HUDEP-2 (cell line): ENCODE results near the gene MAGEF1.
A peak's percentile ranks its signal among the peaks of the same experiment; 100 is the strongest.

Source experiments
- DNase-seq, 76 experiments: peaks; one replicate each; lab custom pipeline; 2025; ENCODE audit not compliant: unreplicated experiment in 76 of 76; lab: John Stamatoyannopoulos, UW

The MAGEF1 gene

DNA sequence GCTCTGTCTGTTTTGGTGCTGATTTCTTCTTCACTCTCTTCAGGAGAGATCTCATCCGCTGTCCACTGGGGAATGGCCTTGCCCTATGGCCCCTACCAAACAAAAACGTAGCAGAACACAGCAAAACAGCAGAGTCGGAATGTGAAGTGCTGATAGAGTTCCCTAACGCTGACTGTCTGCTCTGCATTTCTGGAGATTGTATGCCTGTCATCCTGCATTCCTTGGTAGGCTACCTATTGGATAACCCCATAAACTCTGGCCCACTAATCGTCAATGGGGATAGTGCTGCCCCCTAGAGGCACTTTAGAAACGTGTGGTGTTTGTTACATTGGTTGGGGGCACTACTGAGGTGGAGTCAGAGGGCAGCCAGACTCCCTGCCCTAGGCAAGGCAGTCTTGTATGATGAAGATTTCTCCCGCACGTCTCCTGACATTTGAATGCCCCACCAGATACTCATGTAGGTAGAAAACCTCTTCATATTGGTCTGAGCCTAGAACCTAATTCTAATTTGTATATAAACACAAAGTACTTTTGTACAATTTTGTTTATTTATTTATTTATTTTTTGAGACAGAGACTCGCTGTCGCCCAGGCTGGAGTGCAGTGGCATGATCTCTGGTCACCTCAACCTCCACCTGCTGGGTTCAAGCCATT is 15.6 kb upstream of the MAGEF1 start:
- peak in 21 of 76 experiments; percentile 1 to 38 (median 13) for DNase-seq

DNA sequence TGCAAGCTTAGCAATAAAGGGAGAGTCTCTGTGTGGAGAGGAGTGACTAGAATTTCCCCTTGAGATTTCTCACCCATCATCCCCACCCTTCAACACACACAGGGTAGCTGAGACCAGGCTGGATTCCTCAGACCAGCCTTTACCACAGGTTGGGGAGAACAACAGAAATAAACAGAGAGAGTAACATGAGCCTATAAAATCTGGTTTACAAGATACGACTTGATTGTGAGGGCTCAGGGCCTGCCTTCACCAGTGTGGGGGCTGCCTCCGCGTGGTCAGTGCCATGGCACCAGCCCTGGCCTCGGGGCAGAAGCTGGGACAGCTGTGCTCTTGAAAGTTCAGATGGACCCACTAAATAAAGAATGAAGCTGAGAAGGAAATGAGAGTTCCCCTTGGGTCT is 14.6 kb upstream of the MAGEF1 start:
- no peak for DNase-seq

DNA sequence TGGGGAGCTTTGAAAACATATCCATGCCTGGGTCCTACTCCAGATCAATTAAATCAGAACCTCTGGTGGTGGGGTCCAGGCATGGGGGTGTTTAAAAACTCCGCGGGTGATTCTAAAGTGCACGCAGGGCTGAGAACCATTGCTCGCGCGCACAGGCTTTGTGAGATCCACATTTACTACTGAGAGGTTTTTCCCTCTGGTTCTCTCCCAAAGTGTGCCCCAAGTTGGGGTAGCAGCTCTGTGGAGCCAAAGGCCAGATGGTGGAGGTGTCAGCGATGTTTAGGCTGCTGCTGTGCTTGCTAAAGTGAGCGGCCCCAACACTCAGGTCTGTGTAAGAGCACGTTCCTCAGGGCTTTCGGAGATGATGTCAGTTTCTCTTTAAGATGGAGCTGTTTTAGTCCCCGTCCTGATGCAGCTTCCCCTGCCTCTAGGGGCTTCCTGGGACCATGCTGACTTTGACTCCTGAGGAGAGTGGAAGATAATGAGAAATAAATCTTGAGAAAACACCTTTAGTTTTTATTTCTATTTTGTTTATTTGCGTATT is 13.4 kb upstream of the MAGEF1 start:
- DNase-seq, result no peak

- no peak for DNase-seq
Measured at GRCh38 chr3:184724699-184725098, 12.8 kb upstream of the MAGEF1 start.

DNA sequence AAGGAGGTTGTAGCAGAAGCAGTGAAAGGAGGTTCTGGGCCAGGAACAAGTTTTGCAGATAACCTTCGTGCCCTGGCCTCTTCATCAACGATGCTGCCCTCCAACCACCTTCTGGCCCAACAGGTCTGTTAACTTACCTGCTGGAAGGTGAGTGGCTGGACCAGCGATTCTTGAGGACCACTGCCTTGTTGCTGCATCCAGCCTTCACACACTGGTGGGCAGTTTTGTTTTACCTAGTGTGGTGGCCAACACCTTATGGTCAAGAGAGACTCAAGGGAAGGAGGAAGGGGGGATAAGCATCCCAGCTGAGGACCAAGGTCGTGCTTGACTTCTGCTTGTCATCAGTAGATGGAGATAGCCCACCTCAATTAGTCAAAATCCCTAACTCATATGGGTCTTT is 7.8 kb upstream of the MAGEF1 start:
- no peak for DNase-seq

DNA sequence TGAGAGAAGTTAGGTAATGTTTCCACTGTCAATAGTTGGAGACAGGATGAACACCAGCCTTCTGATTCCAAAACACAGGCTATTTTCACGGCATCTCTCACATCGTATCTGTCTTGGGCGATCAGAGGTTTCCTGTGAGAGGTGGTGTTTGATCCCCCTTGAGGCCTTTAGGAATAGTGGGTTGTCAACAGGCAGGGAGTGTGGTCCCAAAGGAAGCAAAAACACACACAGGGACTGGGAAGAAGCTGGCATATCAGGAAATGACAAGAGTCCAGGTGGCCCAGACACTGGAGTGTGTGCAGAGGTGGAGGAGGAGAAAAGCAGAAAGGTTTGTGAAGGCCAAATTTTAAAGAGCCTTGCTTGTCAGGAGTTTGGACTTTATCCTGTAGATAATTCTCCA is 6.6 kb upstream of the MAGEF1 start:
- DNase-seq, result no peak

DNA sequence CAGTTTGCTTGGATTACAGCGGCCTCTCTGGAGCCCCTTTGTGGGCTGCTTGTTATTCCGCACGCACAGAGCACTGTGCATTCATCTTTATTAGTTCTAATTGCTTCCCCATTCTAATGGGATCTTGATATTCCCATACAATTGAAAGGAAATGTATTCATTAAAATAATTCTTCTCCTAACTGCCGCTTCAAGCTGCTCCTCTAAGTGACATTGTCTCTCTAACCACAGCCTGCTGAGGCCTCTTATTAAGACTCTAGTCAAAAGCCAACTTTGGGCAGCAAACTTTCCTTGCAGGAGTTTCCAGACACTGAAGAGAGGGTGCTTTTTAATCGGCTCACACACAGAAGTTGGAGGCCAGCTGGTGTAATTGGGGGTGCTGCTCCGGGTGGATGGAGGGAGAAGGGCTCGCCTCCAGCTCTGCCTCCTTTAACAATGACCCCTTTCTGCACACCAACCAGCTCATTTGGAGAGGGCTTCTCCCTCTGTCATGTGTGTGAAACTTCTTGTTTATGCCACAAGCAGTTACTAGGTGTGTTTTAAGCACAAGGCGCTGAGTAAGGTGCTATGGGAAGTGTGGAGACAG is 5.6 kb upstream of the MAGEF1 start:
- DNase-seq, result no peak

DNA sequence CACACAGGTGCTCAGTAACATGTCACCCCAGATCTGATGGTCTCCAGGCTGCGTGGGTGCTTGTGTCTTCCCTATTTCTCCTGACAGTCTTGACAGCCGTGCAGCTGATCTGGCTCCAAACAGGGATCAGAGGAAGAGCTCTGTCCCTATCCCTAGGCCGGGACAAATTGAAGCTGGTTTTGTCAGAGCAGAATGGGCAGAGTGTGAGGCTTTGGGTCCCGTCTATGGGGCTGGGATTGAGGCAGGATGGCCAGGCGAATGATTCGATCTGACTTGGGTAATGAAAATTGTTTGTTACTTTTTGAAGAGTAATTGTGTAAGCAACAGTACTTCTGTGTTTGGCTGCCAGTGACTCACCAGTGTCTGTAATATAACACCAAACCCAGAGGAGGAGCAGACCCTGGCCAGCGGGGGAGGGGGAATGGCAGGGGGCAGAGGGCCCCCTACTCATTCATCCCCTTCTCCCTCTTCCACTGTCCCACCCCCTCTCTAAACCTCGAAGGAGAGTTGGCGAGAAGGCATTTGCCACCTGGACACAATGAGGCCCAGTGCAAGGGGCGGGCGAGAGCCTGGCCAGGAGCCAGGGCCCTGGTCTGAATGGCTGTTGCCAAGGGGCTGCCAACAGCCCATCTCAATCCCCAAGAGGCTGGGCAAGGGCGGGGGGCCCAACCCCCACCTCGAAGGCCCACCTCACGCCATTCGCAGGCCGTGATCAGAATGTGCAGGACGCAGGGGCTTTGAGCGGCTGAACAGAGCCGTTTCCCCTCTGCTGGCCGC is 4.9 kb upstream of the MAGEF1 start:
- no peak for DNase-seq

DNA sequence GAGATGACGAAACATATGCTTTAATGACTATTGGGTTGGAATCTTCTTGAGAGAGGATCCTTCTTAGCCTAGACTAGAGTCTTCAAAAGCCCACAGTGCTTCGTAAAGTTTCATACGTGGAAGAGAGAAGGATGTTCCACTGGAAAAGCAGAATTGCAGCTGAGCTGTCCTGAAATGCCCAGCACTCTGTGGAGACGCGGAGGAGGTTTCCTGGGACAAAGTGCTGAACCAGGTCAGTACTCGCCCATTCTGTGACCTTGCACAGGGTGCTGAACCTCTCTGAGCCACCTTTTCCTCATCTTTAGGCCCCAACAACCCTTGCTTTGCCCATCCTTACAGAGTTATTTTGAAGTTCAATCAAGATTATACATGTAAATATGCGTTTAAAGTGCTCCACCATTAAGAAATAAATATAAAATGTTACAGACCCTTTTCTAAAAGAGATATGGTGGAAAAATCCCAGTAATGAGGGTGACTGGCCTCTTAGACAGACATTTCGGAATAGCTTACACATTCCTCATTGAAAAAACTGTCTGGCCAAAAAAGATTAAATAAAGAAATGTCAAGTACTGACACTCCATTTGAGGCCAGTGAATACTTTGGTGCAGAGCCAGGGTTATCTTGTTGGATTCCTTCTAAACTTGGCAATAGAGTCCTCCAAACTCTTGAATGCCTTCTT is 4.2 kb upstream of the MAGEF1 start:
- DNase-seq, result no peak

DNA sequence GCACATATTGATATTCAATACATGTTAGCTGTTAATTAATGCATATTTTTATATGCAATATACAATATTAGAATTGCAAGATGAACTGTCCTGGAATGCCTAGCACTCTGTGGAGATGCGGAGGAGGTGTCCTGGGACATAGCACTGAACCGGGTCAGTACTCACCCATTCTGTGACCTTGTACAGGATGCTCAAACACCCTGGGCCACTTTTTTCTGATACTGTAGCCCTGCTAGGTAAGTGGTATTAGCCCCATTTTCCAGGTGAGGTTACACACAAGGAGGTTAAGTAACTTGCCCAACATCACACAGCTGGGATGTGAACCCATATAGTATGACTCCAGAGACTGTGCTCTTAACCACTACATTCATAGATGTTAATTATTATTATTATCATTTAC is 1.7 kb upstream of the MAGEF1 start:
- DNase-seq, result no peak

GRCh38 chr3:184713040-184713355 is 1.1 kb upstream of the MAGEF1 start:
- DNase-seq, result no peak

- no peak for DNase-seq
Measured at GRCh38 chr3:184712248-184713039, 580 bp upstream of the MAGEF1 start.

DNA sequence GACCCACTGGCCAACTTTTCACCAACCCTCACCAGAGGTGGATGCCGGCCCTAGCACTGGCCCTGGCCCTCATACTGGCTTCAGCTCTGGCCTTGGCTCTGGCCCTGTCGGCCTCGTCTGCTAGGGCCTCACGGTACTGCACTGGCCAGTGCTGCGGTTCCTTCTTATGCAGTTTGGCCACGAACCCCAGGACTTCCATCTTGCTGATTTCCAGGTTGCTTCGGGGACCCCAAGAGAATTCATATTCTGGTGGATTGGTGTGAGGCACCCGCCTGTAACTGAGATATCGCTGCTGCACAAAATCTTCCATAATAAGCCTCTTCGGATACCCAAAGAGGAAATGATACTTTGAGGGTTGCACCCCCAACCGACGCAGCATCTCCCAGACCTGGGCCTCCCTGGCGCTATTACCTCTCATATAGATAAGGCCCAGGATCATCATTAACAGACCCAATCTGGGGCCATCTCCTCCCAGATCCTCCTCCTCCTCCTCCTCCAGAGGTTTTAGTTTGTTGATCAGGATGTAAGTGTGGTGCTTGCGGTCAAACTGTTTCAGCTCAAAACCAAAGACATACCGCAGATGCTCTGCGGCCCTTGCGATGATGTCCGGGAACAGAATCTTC is 883 bp downstream of the MAGEF1 start:
- peak in 1 of 76 experiments; percentile 5 for DNase-seq

DNA sequence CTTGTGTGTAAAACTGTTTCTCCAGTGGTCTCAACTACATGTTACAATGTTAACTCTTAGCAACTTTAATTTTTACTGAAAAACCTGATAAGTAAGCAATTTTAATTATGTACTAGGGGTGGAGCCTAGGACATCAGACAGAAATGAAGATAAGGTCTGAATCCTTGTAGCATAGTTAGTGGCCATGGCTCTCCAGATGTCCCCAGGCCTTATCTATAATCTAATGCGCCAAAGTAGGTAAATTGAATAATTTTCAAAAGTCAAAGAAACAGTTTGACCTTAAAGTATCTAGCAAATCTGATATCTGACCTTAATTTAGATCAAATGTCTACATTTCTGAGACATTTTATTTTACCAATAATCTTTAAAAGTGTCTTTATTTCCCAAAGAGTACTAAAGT is 8.2 kb downstream of the MAGEF1 start:
- no peak for DNase-seq

DNA sequence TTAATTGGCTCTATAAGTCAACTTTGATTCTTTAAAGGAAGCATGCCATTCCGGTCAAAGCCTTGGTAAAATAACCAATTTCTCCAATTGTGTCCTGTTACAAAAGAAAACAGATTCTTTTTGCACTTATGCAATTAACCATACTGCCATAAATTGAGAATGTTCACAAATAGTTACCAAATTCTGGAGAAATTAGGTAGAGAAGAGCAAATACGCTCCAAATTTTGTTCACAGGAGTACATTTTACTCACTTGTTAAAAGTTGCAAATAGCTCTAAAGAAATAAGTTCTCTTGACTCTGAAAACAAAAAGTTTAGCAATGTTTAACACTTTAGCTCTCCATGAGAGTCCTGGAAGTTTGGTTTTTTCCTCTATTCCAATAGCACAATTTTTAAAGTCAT is 11.1 kb downstream of the MAGEF1 start:
- DNase-seq, result no peak

DNA sequence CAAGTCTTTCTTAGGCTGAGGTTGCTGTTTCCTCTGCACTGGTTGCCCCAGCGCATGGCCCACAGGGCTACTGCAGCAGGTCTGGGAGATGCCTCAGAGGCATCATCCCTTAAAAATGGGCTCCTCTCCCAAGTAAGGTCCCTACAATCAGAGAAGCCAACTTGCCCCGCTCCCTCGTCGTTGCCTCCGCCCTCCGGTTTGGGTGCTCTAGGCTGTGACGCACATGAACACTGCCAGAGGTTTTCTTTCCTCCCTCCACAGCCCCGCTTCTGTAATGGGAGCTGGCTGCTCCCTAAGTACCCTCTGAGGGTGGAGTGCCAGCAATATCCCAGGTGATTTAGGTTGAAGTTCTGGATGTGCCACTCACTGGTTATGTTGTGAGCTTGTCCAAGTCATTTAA is 14.0 kb downstream of the MAGEF1 start:
- DNase-seq, result no peak

DNA sequence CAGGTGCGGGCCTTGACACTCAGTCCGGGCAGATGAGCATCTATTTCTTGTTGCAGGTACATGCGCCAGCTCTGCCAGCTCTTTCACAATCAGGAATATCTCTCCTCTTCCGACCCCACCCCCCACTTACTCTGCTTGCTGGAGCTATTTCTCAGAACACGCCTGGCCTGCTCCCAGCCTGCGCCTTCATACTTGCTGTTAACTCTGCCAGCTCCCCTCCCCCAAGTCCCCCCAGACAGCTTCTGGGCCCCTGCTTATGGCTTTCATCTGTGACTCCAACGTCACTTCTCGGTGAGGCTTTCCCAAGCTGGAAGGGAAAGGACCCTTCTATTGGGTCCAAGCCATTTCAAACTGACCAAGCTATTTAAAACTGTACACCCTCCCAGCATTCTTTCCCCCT is 15.2 kb downstream of the MAGEF1 start:
- DNase-seq, result no peak

DNA sequence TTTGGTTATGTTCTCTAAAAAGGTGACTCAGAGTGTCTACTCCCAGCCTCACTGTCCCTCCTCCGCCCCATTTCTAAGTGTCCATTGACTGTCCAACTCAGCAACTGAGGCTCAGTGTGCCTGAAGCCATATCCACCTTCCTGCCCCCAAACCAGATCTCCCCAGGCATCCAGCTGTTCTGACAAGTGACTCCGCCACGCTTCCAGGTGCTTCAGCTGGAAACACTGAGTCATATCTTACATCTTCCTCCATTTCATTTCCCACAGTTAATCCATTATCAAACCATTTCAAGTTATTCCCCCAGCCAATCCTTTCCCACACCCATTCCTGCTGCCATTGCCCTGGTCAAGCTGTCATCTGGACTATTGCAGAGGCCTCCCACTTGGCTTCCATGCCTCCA is 17.1 kb downstream of the MAGEF1 start:
- no peak for DNase-seq

DNA sequence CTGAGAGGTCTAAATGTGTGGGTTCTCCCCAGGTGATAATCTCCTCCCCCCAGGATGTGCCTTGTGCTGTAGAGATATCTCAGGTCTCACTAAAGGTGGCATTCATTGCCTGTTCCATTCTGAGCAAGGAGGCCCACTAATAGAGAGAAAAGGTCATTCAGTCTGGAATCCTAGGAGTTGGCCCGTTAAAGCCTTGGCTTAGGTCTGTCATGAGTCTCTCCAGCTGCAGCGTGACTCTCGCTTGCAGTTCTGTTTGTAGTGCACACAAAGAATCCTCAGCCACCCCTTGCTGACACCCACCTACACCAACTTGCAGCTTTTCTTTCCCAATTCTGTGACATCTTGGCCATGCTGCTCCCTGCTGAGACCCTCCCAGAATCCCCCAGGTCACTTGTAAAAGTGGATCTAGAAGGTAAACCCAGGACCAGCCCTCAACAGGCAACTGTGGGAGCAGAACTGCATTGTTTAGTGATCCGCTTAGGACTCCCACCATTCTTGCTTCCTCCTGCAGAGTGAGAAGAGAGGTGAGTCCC is 17.7 kb downstream of the MAGEF1 start:
- no peak for DNase-seq
